Glutamatergic neuron (in vitro differentiated cells): ENCODE measurements around the gene MINDY2. TPM values are rescaled to one million over a fixed set of nuclear protein-coding genes. Genes with fewer than 3 reads are reported as not detected.

Experiments used
- DNase-seq: peaks from one replicate; pipeline ENCODE4 v3.0.0; 2022
- H3K27ac Mint-ChIP-seq: one replicate; pipeline ENCODE4 v1.8.0; 2020; ENCODE audit warnings: mild to moderate bottlenecking, mixed read lengths, inconsistent platforms; ENCODE audit not compliant: unreplicated experiment
- H3K27me3 Mint-ChIP-seq: one replicate; pipeline ENCODE4 v1.8.0; 2020; ENCODE audit warnings: mild to moderate bottlenecking, moderate library complexity, mixed read lengths, inconsistent platforms; ENCODE audit not compliant: unreplicated experiment
- H3K36me3 Mint-ChIP-seq: one replicate; pipeline ENCODE4 v1.8.0; 2020; ENCODE audit warnings: mild to moderate bottlenecking, mixed read lengths, inconsistent platforms; ENCODE audit not compliant: unreplicated experiment
- H3K4me1 Mint-ChIP-seq: one replicate; pipeline ENCODE4 v1.8.0; 2020; ENCODE audit warnings: mild to moderate bottlenecking, low read depth, mixed read lengths, inconsistent platforms; ENCODE audit not compliant: unreplicated experiment
- H3K4me3 Mint-ChIP-seq: one replicate; pipeline ENCODE4 v1.8.0; 2020; ENCODE audit warnings: mild to moderate bottlenecking, mixed read lengths, inconsistent platforms; ENCODE audit not compliant: unreplicated experiment
- H3K9me3 Mint-ChIP-seq: one replicate; pipeline ENCODE4 v1.8.0; 2020; ENCODE audit warnings: mild to moderate bottlenecking, moderate library complexity, mixed read lengths, inconsistent platforms; ENCODE audit not compliant: unreplicated experiment
- CTCF ChIP-seq: fragments of 200-600 bp; sonication (generic); IDR thresholded peaks from one replicate; pipeline ENCODE4 v1.5.0; 2021; ENCODE audit not compliant: partially characterized antibody, unreplicated experiment
- total RNA-seq: library from RNA; stranded (reverse); fragmentation: NEBNext Ultra II Directional; extraction: Animal tissue kit (Norgen Biotek cat#: 25700); gene quantifications from one replicate; pipeline ENCODE4 v1.2.1, GENCODE V29; 2021; ENCODE audit not compliant: unreplicated experiment

The MINDY2 gene
- total RNA-seq, 1 donor from 2014 or later = 34.3 TPM

GRCh38 chr15:58732625-58733363 is 38.3 kb upstream of the MINDY2 start:
- Mint-ChIP-seq H3K4me1 (peaks cover 15% of the 10 kb centered on the region), H3K27ac (no peak overlapping the region), H3K27me3 (no peaks in the 10 kb centered on the region), H3K9me3 (no peaks in the 10 kb centered on the region), H3K36me3 (no peaks in the 10 kb centered on the region), H3K4me3 (no peak overlapping the region)
- TF ChIP-seq CTCF = no peak
- no peak for DNase-seq

GRCh38 chr15:58734859-58735258 is 36.2 kb upstream of the MINDY2 start:
- Mint-ChIP-seq H3K27me3 (no peaks in the 10 kb centered on the region), H3K4me1 (peaks cover 12% of the 10 kb centered on the region), H3K36me3 (no peaks in the 10 kb centered on the region), H3K9me3 (no peaks in the 10 kb centered on the region), H3K4me3 (no peak overlapping the region), H3K27ac (no peak overlapping the region)
- no peak for DNase-seq
- TF ChIP-seq CTCF = no peak

DNA sequence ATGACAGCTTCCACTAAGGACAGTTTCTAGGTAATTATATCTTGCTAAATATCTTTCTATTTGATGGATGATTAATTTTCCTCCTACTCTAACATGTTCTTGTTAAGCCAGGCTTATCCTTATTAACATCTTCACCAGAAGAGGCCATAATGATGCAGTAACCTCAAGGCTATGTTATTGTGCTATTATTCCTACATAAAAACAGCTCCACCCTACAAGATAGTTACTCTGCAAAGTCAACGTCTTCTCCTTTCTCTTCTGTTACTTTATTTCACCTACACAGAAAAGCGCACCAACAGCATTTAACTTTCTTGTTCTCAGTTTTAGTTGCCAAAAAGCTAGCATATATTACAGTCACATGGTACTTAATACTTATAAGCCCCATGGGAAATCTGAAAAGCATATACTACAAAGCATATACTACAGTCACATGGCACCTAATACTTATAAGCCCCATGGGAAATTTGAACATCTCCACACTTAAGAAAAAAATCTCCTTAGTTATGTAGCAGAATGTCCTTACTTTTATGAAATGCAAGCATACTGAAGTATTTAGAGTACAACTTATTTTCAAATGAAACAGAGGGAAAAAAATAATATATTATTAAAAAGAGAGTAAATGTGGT is 35.0 kb upstream of the MINDY2 start:
- Mint-ChIP-seq H3K4me1 (peaks cover 8% of the 10 kb centered on the region), H3K27me3 (no peaks in the 10 kb centered on the region), H3K9me3 (no peaks in the 10 kb centered on the region), H3K27ac (no peak overlapping the region), H3K36me3 (no peaks in the 10 kb centered on the region), H3K4me3 (no peak overlapping the region)
- no peak for DNase-seq
- no peak for TF ChIP-seq CTCF

GRCh38 chr15:58737298-58737697 is 33.8 kb upstream of the MINDY2 start:
- Mint-ChIP-seq H3K27ac (no peak overlapping the region), H3K27me3 (no peaks in the 10 kb centered on the region), H3K4me1 (peaks cover 13% of the 10 kb centered on the region), H3K9me3 (no peaks in the 10 kb centered on the region), H3K36me3 (no peaks in the 10 kb centered on the region), H3K4me3 (no peak overlapping the region)
- DNase-seq = no peak
- no peak for TF ChIP-seq CTCF

DNA sequence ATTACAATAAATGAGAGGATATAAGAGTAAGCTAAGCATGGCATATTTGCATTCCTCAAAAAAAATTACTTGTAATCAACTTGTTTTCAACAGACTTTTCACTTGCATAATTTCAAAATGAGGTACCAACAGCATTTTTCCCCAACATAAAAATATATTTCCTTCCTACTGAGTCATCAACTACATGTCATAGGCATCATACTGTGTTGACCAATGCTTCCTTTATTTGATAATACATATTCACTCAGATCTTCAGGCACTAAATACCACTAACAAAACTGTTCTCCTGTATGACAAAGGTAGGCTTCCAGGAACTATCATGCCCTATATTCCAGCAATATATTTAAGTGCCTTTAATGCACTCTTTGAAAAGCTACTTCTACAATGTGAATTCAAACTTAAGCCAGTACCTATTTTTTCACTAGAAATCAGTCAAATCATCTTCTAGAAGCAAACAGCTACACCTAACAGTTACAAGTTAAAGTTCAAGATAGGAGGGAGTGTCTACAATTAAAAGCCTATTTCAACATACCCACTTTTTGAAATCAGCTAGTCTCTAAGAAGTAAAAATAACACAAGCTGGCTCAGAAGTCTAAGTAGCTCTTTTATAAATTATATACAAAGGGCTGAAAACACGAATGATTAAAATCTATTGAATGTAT is 32.9 kb upstream of the MINDY2 start:
- H3K9me3 Mint-ChIP-seq = no peaks in the 10 kb centered on the region
- no peaks in the 10 kb centered on the region for H3K36me3 Mint-ChIP-seq
- peaks cover 1% of the 10 kb centered on the region for H3K27me3 Mint-ChIP-seq

More for the DNA sequence above, 32.9 kb upstream of the MINDY2 start:
- no peak for TF ChIP-seq CTCF
- H3K4me3 Mint-ChIP-seq = no peak overlapping the region
- no peak overlapping the region for H3K27ac Mint-ChIP-seq
- no peak for DNase-seq
- H3K4me1 Mint-ChIP-seq = peaks cover 14% of the 10 kb centered on the region
